Heart right ventricle (tissue), 16 donors: ENCODE measurements around the gene TCF3. TPM values are rescaled to one million over a fixed set of nuclear protein-coding genes. Genes with fewer than 3 reads are reported as not detected.
A peak's percentile ranks its signal among the peaks of the same experiment; 100 is the strongest.
"Not testable (repeated sequence)": the region's sequence is repeated elsewhere in the genome, so short reads cannot be mapped to it uniquely, and the experiment has no call there.

Experiments used
- ATAC-seq, 8 donors: fragments of 200-7000 bp; cut with Tn5 transposase; one replicate each; pipeline ENCODE4 v1.9.1; 2020; ENCODE audit warnings: mild to moderate bottlenecking in 8 of 8, moderate library complexity in 8 of 8, moderate number of reproducible peaks in 1 of 8
- DNase-seq, 2 donors: peaks; one replicate each; pipeline ENCODE4 v3.0.0-alpha.2; 2020
- H3K27ac ChIP-seq, 10 donors: fragments of 200-600 bp; sonication (generic) in 2 of 10; one replicate each; pipeline versions ENCODE4 v1.5.0 to v1.8.0; 2020 to 2022; ENCODE audit warnings: mild to moderate bottlenecking in 3 of 10
- H3K27me3 ChIP-seq, 7 donors: fragments of 200-600 bp; one replicate each; pipeline ENCODE4 v1.8.0; 2021 to 2022; ENCODE audit warnings: mild to moderate bottlenecking in 2 of 7
- H3K36me3 ChIP-seq, 9 donors: fragments of 200-600 bp; sonication (generic) in 1 of 9; one replicate each; pipeline versions ENCODE4 v1.5.0 to v1.8.0; 2020 to 2022; ENCODE audit warnings: mild to moderate bottlenecking in 2 of 9
- H3K4me1 ChIP-seq, 9 donors: fragments of 200-600 bp; sonication (generic) in 1 of 9; one replicate each; pipeline versions ENCODE4 v1.5.0 to v1.8.0; 2020 to 2022; ENCODE audit warnings: mild to moderate bottlenecking in 4 of 9
- H3K4me3 ChIP-seq, 10 donors: fragments of 200-600 bp; sonication (generic) in 2 of 10; one replicate each; pipeline versions ENCODE4 v1.5.0 to v1.8.0; 2020 to 2022; ENCODE audit warnings: mild to moderate bottlenecking in 7 of 10, moderate library complexity in 2 of 10
- H3K9me3 ChIP-seq, 11 donors: fragments of 200-600 bp in 10 of 11; sonication (generic) in 2 of 11; one replicate each; pipeline versions ENCODE4 v1.5.0 to v1.8.0; 2013 to 2022; ENCODE audit warnings: mild to moderate bottlenecking in 2 of 11, control low read depth in 1 of 11, moderate library complexity in 1 of 11
- CTCF ChIP-seq, 9 donors: fragments of 200-600 bp; sonication (generic) in 2 of 9; IDR thresholded peaks; one replicate each; pipeline versions ENCODE4 v1.5.0 to v1.8.0; 2021 to 2022; ENCODE audit warnings: antibody characterized with exemption in 9 of 9, mild to moderate bottlenecking in 5 of 9, moderate library complexity in 1 of 9
- WGBS, 2 donors: extraction: QIAGEN DNeasy Blood & Tissue Kit; methylation state at CpG; one replicate each; pipeline ENCODE4 v1.1.7; 2013; ENCODE audit warnings: inconsistent platforms in 1 of 2; 5-methylcytosine and 5-hydroxymethylcytosine counted together
- intact Hi-C, 10 donors: fragments of 100-400 bp; cut with DNase I; formaldehyde crosslinking; loops; one replicate each; pipeline versions ENCODE4 v1.11.1 to v1.14.2; 2022
- polyA plus RNA-seq, 2 donors: library from polyadenylated mRNA; stranded (reverse); fragments of 200-250 nt; gene quantifications; one replicate each; pipeline ENCODE4 v1.2.3, GENCODE V29; 2013
- total RNA-seq, 10 donors: library from RNA; stranded (reverse); fragmentation: NEBNext Ultra II Directional in 3 of 10; extraction: Animal tissue kit (Norgen Biotek cat#: 25700) in 3 of 10; gene quantifications; one replicate each; pipeline versions ENCODE4 v1.2.1 to v1.2.4, GENCODE V29; 2021 to 2023
- donor health status: Arrhythmogenic right ventricular cardiomyopathy.
- donor health status: ischemic (EF 13 %, LVEDD 7.1; RV severe dilation, severe dysfunction).
- donor health status: healthy with polysubstance abuse.
- donor health status: DM: no; HTN: yes; CAD: no.
- donor health status: DM: no; HTN: no; CAD: no.
- donor health status: ischemic (EF 25% LVEDD 6.9; RV normal size, moderate dysfunction).
- donor health status: ischemic (EF 25% LVEDD 5.7; RV mildly dilated, moderate dysfunction).
- donor health status: healthy.
- donor health status: DM: yes; HTN: yes; CAD: no.
- donor health status: Ischemic cardiomyopathy.
- donor health status: ischemic (EF 35%, LVEDD 5.7; RV mildly dilated, moderate dysfunction).
- donor health status: nonischemic (EF 11% LVEDD 7.7; RV severe dilation, severe dysfunction).
- donor health status: DM: yes; HTN: yes; CAD: no.
- donor health status: PGD.
- donor health status: ischemic (EF 29% LVEDD 5.4; RV normal size, mild dysfunction).
- donor health status: nonischemic (EF 23%, LVEDD 6.1; RV moderate dilation, normal function).

The TCF3 gene
- total and polyA plus RNA-seq, 12 donors = 12.4 to 38.1 (median 19.5) TPM

GRCh38 chr19:1690699-1691307, 38.4 kb upstream of the TCF3 start:
- intact Hi-C loops = loop anchor here in 1 of 10 donors (10.0 kb wide), 1 partner anchor 54 kb away; no protein-coding TSS in a partner anchor
- WGBS, 2 donors = 9 to 12% methylated on average over 29 of the region's 29 CpGs
- no peak for TF ChIP-seq CTCF (IDR thresholded peaks at IDR 0.05)
- H3K27me3 ChIP-seq = peaks cover 11 to 83% (median 73%) of the 10 kb centered on the region in 7 donors
- H3K4me3 ChIP-seq = no peak overlapping the region
- no peaks in the 10 kb centered on the region for H3K36me3 ChIP-seq
- no peak overlapping the region for H3K27ac ChIP-seq
- ATAC-seq (peak in 2 of 8 donors; percentile 31 to 48), DNase-seq (no peak)
- peaks cover 0 to 17% (median 10%) of the 10 kb centered on the region in 11 donors for H3K9me3 ChIP-seq
- H3K4me1 ChIP-seq = peaks cover 0 to 4% (median 0%) of the 10 kb centered on the region in 9 donors

GRCh38 chr19:1685785-1686184, 33.4 kb upstream of the TCF3 start:
- intact Hi-C loops, H3K27ac ChIP-seq, ATAC-seq, H3K4me1 ChIP-seq, DNase-seq, H3K4me3 ChIP-seq, H3K36me3 ChIP-seq, H3K9me3 ChIP-seq: not testable (repeated sequence)
- 89 to 91% methylated on average over 5 of the region's 5 CpGs for WGBS, 2 donors
- H3K27me3 ChIP-seq = peaks cover 9 to 97% (median 93%) of the 10 kb centered on the region in 7 donors

GRCh38 chr19:1685046-1685445, 32.6 kb upstream of the TCF3 start:
- Histone ChIP-seq H3K36me3 (no peaks in the 10 kb centered on the region), H3K4me1 (no peaks in the 10 kb centered on the region), H3K4me3 (no peak overlapping the region), H3K27me3 (peaks cover 7 to 97% (median 90%) of the 10 kb centered on the region in 7 donors), H3K27ac (no peak overlapping the region), H3K9me3 (no peaks in the 10 kb centered on the region)
- ATAC-seq = no peak
- DNase-seq = no peak
- 39 to 44% methylated on average over 19 of the region's 19 CpGs for WGBS, 2 donors
- no peak for TF ChIP-seq CTCF (IDR thresholded peaks at IDR 0.05)
- intact Hi-C loops = no loop called here

- no peak for TF ChIP-seq CTCF (IDR thresholded peaks at IDR 0.05)
- 80 to 81% methylated on average over 10 of the region's 10 CpGs for WGBS, 2 donors
- Histone ChIP-seq H3K36me3 (no peaks in the 10 kb centered on the region), H3K27ac (no peak overlapping the region), H3K4me3 (no peak overlapping the region), H3K4me1 (no peaks in the 10 kb centered on the region), H3K27me3 (peaks cover 7 to 97% (median 90%) of the 10 kb centered on the region in 7 donors), H3K9me3 (no peaks in the 10 kb centered on the region)
- ATAC-seq (no peak), DNase-seq (no peak)
- intact Hi-C loops = no loop called here
These were observed 32.1 kb upstream of the TCF3 start for GRCh38 chr19:1684573-1684912.

- Histone ChIP-seq H3K27me3 (peaks cover 7 to 97% (median 90%) of the 10 kb centered on the region in 7 donors), H3K36me3 (no peaks in the 10 kb centered on the region), H3K9me3 (no peaks in the 10 kb centered on the region), H3K4me1 (no peaks in the 10 kb centered on the region), H3K27ac (no peak overlapping the region), H3K4me3 (no peak overlapping the region)
- DNase-seq (no peak), ATAC-seq (no peak)
- 71 to 73% methylated on average over 19 of the region's 19 CpGs for WGBS, 2 donors
- no peak for TF ChIP-seq CTCF (IDR thresholded peaks at IDR 0.05)
- intact Hi-C loops = no loop called here
These were observed 31.6 kb upstream of the TCF3 start for GRCh38 chr19:1683869-1684572.
